GM12801 (cell line): ENCODE results near the gene KCNIP3.

ENCODE experiments used
- TF ChIP-seq, protein P1 (sequence below): IDR thresholded peaks from one replicate; pipeline ENCODE4 v1.5.1; 2011; ENCODE audit warnings: control low read depth; ENCODE audit not compliant: insufficient read length; ENCODE audit errors: extremely low read depth

The KCNIP3 gene

DNA sequence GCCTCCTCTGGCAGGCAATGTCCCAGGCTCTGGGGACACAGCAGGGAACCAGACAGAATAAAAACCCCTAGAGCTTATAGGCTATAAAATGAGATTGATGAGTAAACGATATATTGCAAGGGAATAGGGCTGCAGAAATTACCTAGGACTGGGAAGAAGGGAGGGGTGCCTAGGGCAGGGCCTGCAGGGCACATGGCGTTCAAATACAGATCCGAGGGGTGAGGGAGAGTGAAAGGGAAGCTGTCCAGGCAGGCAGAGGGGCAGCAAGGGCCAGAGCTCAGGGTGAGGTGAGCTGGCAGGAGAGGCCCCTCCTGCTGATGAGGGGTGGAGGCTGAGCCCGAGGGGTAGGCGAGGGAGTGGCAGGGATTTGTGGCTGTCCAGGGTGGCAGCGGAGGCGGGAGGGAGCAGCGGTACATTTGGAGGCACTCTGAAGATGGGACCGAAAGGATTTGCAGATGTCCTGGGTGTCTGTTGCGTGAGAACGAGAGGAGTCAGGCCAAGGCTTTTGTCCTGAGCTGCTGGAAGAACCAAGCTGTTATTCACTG lies 33.7 kb downstream of the KCNIP3 start:
- TF ChIP-seq, protein P1, sequence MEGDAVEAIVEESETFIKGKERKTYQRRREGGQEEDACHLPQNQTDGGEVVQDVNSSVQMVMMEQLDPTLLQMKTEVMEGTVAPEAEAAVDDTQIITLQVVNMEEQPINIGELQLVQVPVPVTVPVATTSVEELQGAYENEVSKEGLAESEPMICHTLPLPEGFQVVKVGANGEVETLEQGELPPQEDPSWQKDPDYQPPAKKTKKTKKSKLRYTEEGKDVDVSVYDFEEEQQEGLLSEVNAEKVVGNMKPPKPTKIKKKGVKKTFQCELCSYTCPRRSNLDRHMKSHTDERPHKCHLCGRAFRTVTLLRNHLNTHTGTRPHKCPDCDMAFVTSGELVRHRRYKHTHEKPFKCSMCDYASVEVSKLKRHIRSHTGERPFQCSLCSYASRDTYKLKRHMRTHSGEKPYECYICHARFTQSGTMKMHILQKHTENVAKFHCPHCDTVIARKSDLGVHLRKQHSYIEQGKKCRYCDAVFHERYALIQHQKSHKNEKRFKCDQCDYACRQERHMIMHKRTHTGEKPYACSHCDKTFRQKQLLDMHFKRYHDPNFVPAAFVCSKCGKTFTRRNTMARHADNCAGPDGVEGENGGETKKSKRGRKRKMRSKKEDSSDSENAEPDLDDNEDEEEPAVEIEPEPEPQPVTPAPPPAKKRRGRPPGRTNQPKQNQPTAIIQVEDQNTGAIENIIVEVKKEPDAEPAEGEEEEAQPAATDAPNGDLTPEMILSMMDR: no peak

DNA sequence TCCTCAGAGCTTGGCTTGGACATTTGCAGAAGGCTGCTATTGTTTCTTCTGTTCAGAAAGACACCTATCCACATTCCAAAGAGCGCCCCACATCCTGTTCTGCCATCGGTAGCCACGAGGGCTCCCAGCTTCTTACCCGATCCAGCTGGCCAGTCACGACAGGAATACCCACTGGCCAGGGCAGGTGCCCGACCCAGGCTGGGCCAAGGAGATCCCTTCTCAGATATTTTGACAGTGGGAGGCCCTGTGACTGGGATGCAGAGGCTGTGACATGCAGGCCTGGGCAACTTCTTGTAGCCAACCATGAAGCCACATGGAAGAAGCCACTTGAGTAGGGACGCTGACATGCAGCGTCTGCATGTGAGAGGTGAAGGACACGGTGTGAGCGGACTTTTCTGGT lies 34.5 kb downstream of the KCNIP3 start:
- TF ChIP-seq, protein P1: no peak

DNA sequence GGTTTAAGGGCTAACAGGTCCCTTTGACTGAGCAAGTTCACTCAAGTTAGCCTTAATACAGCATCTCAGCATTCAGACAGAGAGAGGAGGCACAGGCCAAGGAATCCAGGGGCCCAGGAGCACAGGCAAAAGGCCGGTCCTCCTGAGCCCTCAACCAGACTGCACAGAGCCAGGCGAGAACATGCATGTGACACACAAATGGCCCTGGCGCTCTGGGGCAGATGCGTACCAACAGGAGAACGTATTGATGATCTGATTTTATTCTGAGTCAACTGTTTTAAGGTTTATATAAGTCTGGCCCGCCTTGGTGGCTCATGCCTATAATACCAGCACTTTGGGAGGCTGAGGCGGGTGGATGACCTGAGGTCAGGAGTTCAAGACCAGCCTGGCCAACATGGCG lies 34.9 kb downstream of the KCNIP3 start:
- TF ChIP-seq, protein P1: no peak

DNA sequence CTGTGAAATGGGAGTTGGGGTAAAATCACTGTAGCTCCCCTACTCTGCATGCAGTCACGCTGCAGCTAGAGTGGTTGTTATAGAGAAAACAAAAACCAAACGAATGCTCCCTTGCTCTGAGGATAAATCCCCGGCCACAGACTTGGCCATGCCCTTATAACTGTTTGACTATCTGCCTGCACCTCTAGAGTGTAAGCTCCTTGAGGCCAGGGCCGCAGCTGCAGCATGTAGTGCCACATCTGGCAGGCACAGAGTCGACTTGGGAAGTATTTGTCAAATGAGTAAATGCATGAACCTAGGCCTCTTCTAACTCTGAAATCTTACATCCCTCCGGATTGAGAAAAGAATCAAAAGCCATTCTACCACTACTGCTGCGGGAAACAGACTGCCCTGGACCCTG lies 35.9 kb downstream of the KCNIP3 start:
- TF ChIP-seq, protein P1: no peak

DNA sequence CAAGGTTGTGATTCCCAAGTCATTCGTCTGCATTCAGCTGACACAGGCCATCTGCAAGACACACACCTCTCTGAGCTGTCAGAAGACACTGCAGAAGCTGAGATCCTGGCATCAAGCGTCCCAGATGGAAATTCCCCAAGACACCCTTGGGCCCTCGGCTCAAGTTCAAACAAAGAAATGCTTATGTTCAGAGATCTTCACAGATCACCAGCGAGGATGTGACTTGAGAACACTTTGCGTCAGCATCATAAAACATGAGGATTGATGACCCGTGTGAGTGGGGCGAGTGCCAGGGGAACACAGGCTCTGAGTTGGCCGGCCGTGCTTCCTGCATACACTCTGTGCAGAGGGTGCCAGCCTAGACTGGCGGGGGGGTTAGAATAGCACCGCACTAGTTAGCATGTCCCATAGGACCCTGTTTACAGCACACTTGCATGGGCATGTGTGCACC lies 36.8 kb downstream of the KCNIP3 start:
- TF ChIP-seq, protein P1: no peak

DNA sequence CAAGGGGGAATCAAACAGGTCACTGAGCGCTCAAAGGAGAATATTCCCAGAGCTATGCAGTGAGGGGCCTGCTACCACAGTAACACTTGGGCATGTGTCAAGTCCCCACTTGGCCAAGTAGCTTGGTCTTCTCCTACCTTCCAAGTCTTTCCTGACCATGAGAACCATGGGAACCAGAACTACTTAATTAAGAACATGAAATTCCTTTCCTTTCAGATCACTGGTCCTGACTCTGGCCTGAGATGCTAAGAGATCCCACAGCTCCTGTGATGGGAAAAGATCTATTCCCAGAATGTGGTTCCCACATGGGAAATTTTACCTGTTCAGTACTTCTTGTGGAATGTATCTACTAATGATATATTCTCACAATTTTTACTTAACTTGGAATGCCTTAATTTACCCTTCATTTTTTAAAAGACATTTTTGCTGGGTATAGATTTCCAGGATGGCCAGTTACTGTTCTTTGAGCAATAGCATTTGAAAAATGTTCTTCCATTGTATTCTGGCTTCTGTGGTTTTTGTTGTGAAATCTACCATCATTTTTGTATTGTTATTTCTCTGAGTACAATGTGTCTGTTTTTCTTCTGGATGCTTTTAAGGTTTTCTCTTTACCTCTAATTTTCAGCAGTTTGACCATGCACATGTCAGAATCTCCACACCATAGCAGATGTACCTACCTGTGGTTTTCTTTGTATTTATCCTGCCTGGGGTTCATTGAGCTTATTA lies 37.9 kb downstream of the KCNIP3 start:
- TF ChIP-seq, protein P1: no peak

DNA sequence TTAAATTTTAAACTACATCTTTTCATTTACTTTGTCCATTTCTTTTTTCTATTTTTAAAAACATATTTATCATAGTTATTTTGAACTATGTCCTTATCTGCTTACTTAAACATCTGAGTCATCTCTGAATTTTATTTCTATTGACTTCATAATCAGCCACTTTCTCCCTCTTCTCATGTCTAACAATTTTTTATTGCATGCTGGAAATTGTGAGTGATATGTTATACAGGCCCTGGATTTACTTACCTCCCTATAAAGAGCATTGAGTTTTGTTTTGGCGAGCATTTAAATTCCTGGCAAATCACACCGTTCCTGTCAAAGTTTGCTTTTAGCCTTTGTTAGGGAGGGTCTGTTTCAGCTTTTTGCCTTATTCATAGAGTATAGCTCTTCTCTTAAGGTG lies 39.3 kb downstream of the KCNIP3 start:
- TF ChIP-seq, protein P1: no peak
